Lower lobe of right lung (tissue), 2 donors: ENCODE measurements around the gene ZFHX3. TPM values are rescaled to one million over a fixed set of nuclear protein-coding genes. Genes with fewer than 3 reads are reported as not detected.

Source experiments
- ATAC-seq, 2 donors: fragments of 200-7000 bp; cut with Tn5 transposase; one replicate each; pipeline ENCODE4 v1.9.1; 2020 to 2022; ENCODE audit warnings: mild to moderate bottlenecking in 2 of 2, moderate library complexity in 2 of 2
- DNase-seq: peaks from one replicate; pipeline ENCODE4 v3.0.0-alpha.2; 2020
- H3K27ac ChIP-seq: fragments of 200-600 bp; one replicate; pipeline ENCODE4 v1.8.0; 2022
- H3K27me3 ChIP-seq: fragments of 200-600 bp; one replicate; pipeline ENCODE4 v1.8.0; 2022; ENCODE audit warnings: low read depth
- H3K36me3 ChIP-seq: fragments of 200-600 bp; one replicate; pipeline ENCODE4 v1.8.0; 2022; ENCODE audit warnings: mild to moderate bottlenecking
- H3K4me1 ChIP-seq: fragments of 200-600 bp; one replicate; pipeline ENCODE4 v1.8.0; 2022
- H3K4me3 ChIP-seq: fragments of 200-600 bp; one replicate; pipeline ENCODE4 v1.8.0; 2022; ENCODE audit warnings: mild to moderate bottlenecking
- H3K9me3 ChIP-seq: fragments of 200-600 bp; one replicate; pipeline ENCODE4 v1.8.0; 2022
- intact Hi-C: fragments of 100-400 bp; cut with DNase I; formaldehyde crosslinking; loops from one replicate; pipeline ENCODE4 v1.11.0; 2022
- total RNA-seq: library from RNA; stranded (reverse); fragmentation: NEBNext Ultra II Directional; extraction: Animal tissue kit (Norgen Biotek cat#: 25700); gene quantifications from one replicate; pipeline ENCODE4 v1.2.1, GENCODE V29; 2021
- TF ChIP-seq, protein P1 (sequence below): fragments of 200-600 bp; IDR thresholded peaks from one replicate; pipeline ENCODE4 v1.8.0; 2022; ENCODE audit warnings: antibody characterized with exemption, mild to moderate bottlenecking
- donor health status: DM: no; HTN: yes; CAD: no; lungs with severe emphysema.

Gene ZFHX3
- total RNA-seq, 1 donor from 2014 or later = 29.3 TPM

DNA sequence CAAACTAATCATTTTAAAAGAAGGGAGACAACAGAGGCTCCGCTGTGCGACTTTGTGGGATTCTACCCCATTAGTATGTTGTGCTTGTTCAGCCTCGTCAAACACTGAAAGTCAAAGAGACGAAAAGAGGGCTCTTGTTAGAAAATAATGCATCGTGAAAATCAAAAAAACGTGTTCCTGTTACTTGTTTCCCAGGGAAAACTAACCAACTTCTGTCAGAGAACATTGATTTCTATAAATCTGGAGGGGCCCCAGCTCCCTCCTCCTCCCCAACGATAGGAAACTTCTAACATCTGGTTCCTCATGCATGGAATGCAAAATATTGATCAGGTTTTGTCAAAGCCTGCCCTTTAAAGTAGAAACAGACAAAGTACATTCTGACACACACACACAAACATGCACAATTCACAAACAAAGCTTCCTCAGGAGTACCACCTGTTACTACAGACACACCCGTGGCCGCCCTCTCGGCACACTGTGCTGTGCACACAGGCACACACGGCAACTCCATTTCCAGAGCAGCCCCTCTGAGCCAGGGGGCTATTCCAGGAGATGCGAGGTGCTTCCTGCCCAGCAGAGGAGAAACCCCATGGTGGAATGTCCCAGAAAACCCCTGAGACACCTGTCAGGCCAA is 151.3 kb downstream of the ZFHX3 start:
- ATAC-seq = no peak

DNA sequence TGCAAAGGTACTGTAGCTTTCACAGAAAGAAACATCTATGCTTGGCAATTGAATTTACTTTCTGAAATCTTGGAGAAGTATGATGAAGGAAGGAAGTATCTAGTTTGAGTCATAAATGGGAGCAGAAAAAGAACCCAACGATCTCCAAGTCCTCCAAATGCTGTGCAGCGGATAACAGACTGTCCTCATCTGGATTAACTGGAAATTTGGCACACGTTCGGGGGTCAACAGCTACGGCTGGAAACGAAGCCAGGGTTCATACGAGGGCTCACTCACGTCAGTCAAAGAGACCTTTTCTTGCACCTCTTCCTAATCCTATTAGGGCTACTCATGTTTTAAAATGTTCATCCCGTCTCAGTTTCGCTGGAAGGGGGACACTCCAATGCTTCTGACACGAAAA is 152.0 kb downstream of the ZFHX3 start:
- Histone ChIP-seq H3K27ac (no peak overlapping the region), H3K4me1 (peaks cover 5% of the 10 kb centered on the region), H3K27me3 (no peaks in the 10 kb centered on the region), H3K36me3 (no peaks in the 10 kb centered on the region), H3K4me3 (no peak overlapping the region), H3K9me3 (no peaks in the 10 kb centered on the region)
- ATAC-seq (no peak), DNase-seq (no peak)
- TF ChIP-seq, protein P1, sequence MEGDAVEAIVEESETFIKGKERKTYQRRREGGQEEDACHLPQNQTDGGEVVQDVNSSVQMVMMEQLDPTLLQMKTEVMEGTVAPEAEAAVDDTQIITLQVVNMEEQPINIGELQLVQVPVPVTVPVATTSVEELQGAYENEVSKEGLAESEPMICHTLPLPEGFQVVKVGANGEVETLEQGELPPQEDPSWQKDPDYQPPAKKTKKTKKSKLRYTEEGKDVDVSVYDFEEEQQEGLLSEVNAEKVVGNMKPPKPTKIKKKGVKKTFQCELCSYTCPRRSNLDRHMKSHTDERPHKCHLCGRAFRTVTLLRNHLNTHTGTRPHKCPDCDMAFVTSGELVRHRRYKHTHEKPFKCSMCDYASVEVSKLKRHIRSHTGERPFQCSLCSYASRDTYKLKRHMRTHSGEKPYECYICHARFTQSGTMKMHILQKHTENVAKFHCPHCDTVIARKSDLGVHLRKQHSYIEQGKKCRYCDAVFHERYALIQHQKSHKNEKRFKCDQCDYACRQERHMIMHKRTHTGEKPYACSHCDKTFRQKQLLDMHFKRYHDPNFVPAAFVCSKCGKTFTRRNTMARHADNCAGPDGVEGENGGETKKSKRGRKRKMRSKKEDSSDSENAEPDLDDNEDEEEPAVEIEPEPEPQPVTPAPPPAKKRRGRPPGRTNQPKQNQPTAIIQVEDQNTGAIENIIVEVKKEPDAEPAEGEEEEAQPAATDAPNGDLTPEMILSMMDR = no peak
- intact Hi-C loops = no loop called here

More for the DNA sequence above, 151.3 kb downstream of the ZFHX3 start:
- DNase-seq = no peak
- Histone ChIP-seq H3K4me1 (peaks cover 5% of the 10 kb centered on the region), H3K9me3 (no peaks in the 10 kb centered on the region), H3K27ac (no peak overlapping the region), H3K27me3 (no peaks in the 10 kb centered on the region), H3K36me3 (no peaks in the 10 kb centered on the region), H3K4me3 (no peak overlapping the region)
- TF ChIP-seq, protein P1 = no peak
- intact Hi-C loops = no loop called here

DNA sequence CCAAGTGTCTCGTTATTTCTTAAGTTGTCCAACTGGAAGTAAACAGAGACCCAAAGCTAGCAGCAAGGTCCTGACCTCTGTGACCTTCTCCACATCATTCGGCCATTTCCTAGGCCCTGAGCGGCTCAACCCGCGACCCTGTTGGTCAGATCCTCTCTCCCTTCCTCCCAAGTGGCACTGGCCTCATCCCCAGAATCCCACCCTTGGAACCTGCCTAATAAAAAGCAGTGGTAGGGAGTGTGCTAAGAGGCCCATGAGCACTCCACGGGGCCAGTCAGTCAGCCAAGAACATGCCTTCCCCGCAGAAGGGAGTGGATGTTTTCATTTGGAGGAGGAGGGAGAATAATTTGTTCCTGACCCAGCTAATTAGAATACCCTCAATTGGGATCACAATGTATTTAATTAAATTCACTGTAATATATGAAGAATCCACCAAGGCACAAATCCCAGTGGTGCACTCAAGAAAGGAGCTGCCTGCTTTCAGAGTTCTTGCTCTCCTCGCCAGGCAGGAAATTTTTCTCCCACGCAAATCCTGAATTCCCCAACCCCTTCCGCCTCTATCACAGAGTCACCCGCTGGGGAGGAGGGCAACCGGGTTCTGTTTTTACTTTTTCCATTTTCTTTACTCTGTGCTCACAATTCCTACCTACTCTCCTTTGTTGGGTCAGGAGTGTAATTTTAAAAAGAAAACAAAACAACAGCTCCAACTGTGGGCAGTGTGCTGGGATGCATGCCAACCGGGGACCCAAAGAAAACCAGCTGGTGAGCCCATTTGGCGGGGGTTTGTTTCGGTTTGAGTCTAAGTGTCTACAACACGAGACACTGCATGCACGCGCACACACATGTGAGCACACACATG is 153.4 kb downstream of the ZFHX3 start:
- H3K4me3 ChIP-seq = no peak overlapping the region
- intact Hi-C loops = no loop called here
- TF ChIP-seq, protein P1 = no peak
- DNase-seq = no peak
- peaks cover 4% of the 10 kb centered on the region for H3K36me3 ChIP-seq
- peak overlapping the region; percentile 16 for H3K27ac ChIP-seq
- peaks cover 5% of the 10 kb centered on the region for H3K4me1 ChIP-seq
- no peaks in the 10 kb centered on the region for H3K9me3 ChIP-seq
- H3K27me3 ChIP-seq = no peaks in the 10 kb centered on the region
- peak in 1 of 2 donors; percentile 32 for ATAC-seq

DNA sequence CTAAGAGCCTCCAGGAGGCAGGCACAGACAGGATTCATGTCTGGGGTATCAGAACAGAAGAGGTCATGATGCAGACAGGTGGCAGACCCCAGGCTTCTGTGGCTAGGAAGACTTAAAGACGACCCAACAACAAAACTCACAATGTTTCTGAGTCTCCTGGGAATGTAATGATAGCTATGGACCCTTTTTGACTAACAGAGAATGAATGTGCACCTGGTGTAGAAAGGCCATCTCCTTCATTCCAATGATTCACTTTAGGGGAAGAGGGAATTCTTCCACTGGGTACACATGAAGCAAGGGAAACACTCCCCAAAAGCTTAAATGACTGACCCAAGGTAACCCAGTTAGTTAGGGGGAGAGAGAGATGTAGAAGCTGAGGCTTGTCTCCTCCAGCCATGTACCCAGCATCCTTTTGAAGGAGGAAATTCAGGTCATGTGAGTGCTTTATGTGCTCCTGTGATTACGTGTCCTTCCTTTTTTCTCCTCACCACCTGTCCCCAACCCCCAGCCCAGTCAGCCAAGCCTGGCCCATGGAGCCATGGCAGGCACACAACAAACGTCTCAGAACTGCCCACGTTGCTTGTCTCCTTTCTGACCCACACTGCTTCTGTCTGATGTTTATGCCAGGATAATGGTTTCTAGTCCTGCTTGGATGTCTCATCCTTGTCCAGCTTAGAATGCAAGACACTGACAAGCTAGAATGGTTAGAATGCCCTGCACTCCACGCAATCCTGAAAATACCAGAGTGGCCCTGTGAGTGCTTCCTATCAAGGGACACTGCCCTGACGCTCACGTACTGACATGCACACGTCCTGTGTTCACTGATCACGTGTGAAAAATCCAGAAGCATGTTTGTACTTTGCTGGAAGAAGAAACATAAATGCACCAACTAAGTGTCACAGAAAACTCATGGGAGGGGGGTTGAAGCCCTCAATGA is 156.4 kb downstream of the ZFHX3 start:
- ATAC-seq (no peak), DNase-seq (no peak)
- no peaks in the 10 kb centered on the region for H3K9me3 ChIP-seq
- peaks cover 30% of the 10 kb centered on the region for H3K36me3 ChIP-seq
- H3K27ac ChIP-seq = no peak overlapping the region
- intact Hi-C loops = no loop called here
- H3K4me3 ChIP-seq = no peak overlapping the region
- H3K27me3 ChIP-seq = no peaks in the 10 kb centered on the region
- H3K4me1 ChIP-seq = peaks cover 5% of the 10 kb centered on the region
- TF ChIP-seq, protein P1 = no peak

DNA sequence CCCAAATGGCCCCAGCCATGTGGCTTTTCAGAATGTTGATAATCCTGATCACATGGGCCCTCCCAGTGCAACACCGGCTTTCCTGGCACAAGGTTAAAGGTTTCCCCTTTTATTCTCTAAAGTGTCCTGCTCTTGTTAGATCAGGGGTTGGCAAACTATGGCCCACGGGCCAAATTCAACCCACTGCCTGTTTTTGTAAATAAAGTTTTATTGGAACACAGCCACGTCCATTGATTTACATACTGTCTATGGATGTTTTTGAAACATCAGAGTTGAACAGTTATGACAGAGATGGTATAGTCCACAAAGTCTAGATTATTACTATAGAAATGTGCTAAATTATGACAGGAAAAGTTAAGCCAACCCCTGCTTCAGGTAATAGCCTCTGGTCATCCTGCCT is 157.3 kb downstream of the ZFHX3 start:
- Histone ChIP-seq H3K4me3 (no peak overlapping the region), H3K4me1 (peaks cover 5% of the 10 kb centered on the region), H3K27ac (no peak overlapping the region), H3K27me3 (no peaks in the 10 kb centered on the region), H3K9me3 (no peaks in the 10 kb centered on the region), H3K36me3 (peaks cover 36% of the 10 kb centered on the region)
- intact Hi-C loops = no loop called here
- DNase-seq = no peak
- ATAC-seq = no peak
- TF ChIP-seq, protein P1 = no peak
